ENCODE data around the gene MRTFA. TPM values are rescaled to one million over a fixed set of nuclear protein-coding genes. Genes with fewer than 3 reads are reported as not detected.

The MRTFA gene
- total and polyA plus RNA-seq, 12 donors: 12.3 to 141 (median 41.6) TPM

GRCh38 chr22:40433416-40434090 is 203.0 kb downstream of the MRTFA start:
- Histone ChIP-seq H3K9me3 (replicated peaks in 1 of 3) (no peaks in the 10 kb centered on the region), H3K27ac (no peak overlapping the region), H3K4me3 (no peak overlapping the region), H3K4me1 (replicated peaks in 1 of 2) (peaks cover 16 to 39% of the 10 kb centered on the region in 2 donors), H3K36me3 (replicated peaks in 1 of 2) (peaks cover 0 to 21% of the 10 kb centered on the region in 2 donors), H3K27me3 (no peaks in the 10 kb centered on the region)
- intact Hi-C loops (cut with DNase I): loop anchor here (10.0 kb wide), 2 partner anchors 51 to 211 kb away; no protein-coding TSS in a partner anchor
- no peak for TF ChIP-seq POLR2A (IDR thresholded peaks at IDR 0.05)
- no peak for TF ChIP-seq CTCF (IDR thresholded peaks at IDR 0.05)
- 76 to 87% (median 80%) methylated on average over 3 of the region's 3 CpGs for WGBS, 4 donors
- no peak for DNase-seq

GRCh38 chr22:40432625-40433024 is 203.9 kb downstream of the MRTFA start:
- DNase-seq: no peak
- H3K9me3 ChIP-seq (replicated peaks in 1 of 3): no peaks in the 10 kb centered on the region
- no peak overlapping the region for H3K4me3 ChIP-seq
- TF ChIP-seq CTCF (IDR thresholded peaks at IDR 0.05) (no peak), POLR2A (IDR thresholded peaks at IDR 0.05) (no peak)
- H3K27me3 ChIP-seq: no peaks in the 10 kb centered on the region
- peaks cover 16 to 39% of the 10 kb centered on the region in 2 donors for H3K4me1 ChIP-seq (replicated peaks in 1 of 2)
- H3K27ac ChIP-seq: no peak overlapping the region
- WGBS, 4 donors: 84 to 98% (median 94%) methylated on average over 2 of the region's 2 CpGs
- peaks cover 0 to 28% of the 10 kb centered on the region in 2 donors for H3K36me3 ChIP-seq (replicated peaks in 1 of 2)
- intact Hi-C loops (cut with DNase I): loop anchor here (10.0 kb wide), 2 partner anchors 52 to 212 kb away; no protein-coding TSS in a partner anchor

- H3K4me1 ChIP-seq (replicated peaks in 1 of 2): peaks cover 12 to 39% of the 10 kb centered on the region in 2 donors
- 67 to 77% (median 70%) methylated on average over 5 of the region's 5 CpGs for WGBS, 4 donors
- TF ChIP-seq POLR2A (IDR thresholded peaks at IDR 0.05): no peak
- TF ChIP-seq CTCF (IDR thresholded peaks at IDR 0.05): no peak
- peaks cover 0 to 28% of the 10 kb centered on the region in 2 donors for H3K36me3 ChIP-seq (replicated peaks in 1 of 2)
- intact Hi-C loops (cut with DNase I): loop anchor here (10.0 kb wide), 2 partner anchors 53 to 213 kb away; no protein-coding TSS in a partner anchor
- DNase-seq: no peak
- no peaks in the 10 kb centered on the region for H3K27me3 ChIP-seq
- no peak overlapping the region for H3K4me3 ChIP-seq
- H3K9me3 ChIP-seq (replicated peaks in 1 of 3): no peaks in the 10 kb centered on the region
- H3K27ac ChIP-seq: peak overlapping the region in 1 of 5 donors; percentile 27
Observed at GRCh38 chr22:40432157-40432556, 204.4 kb downstream of the MRTFA start.

- DNase-seq: no peak
- Histone ChIP-seq H3K9me3 (replicated peaks in 1 of 3) (no peaks in the 10 kb centered on the region), H3K27ac (no peak overlapping the region), H3K36me3 (replicated peaks in 1 of 2) (peaks cover 0 to 28% of the 10 kb centered on the region in 2 donors), H3K27me3 (no peaks in the 10 kb centered on the region), H3K4me1 (replicated peaks in 1 of 2) (peaks cover 4 to 38% of the 10 kb centered on the region in 2 donors), H3K4me3 (no peak overlapping the region)
- TF ChIP-seq CTCF (IDR thresholded peaks at IDR 0.05) (no peak), POLR2A (IDR thresholded peaks at IDR 0.05) (no peak)
- intact Hi-C loops (cut with DNase I): loop anchor here (10.0 kb wide), 2 partner anchors 54 to 214 kb away; no protein-coding TSS in a partner anchor
- 93 to 97% (median 95%) methylated on average over 4 of the region's 4 CpGs for WGBS, 4 donors
Observed at GRCh38 chr22:40430991-40431390, 205.5 kb downstream of the MRTFA start.

All from adrenal gland (tissue), 12 donors.